Activated naive CD8-positive, alpha-beta T cell (primary cell): ENCODE measurements around the gene CTSZ.
"Not testable (repeated sequence)": the region's sequence is repeated elsewhere in the genome, so short reads cannot be mapped to it uniquely, and the experiment has no call there.

Experiments used
- H3K27ac Mint-ChIP-seq: one replicate; pipeline ENCODE4 v1.8.0; 2021; ENCODE audit warnings: mixed read lengths
- H3K27me3 Mint-ChIP-seq: one replicate; pipeline ENCODE4 v1.8.0; 2021; ENCODE audit warnings: mixed read lengths
- H3K36me3 Mint-ChIP-seq: one replicate; pipeline ENCODE4 v1.8.0; 2021; ENCODE audit warnings: mixed read lengths
- H3K4me1 Mint-ChIP-seq: one replicate; pipeline ENCODE4 v1.8.0; 2021; ENCODE audit warnings: low read depth, mixed read lengths
- H3K4me3 Mint-ChIP-seq: one replicate; pipeline ENCODE4 v1.8.0; 2021; ENCODE audit warnings: mild to moderate bottlenecking, mixed read lengths
- H3K9me3 Mint-ChIP-seq: one replicate; pipeline ENCODE4 v1.8.0; 2021; ENCODE audit warnings: low read depth, mixed read lengths

The CTSZ gene

DNA sequence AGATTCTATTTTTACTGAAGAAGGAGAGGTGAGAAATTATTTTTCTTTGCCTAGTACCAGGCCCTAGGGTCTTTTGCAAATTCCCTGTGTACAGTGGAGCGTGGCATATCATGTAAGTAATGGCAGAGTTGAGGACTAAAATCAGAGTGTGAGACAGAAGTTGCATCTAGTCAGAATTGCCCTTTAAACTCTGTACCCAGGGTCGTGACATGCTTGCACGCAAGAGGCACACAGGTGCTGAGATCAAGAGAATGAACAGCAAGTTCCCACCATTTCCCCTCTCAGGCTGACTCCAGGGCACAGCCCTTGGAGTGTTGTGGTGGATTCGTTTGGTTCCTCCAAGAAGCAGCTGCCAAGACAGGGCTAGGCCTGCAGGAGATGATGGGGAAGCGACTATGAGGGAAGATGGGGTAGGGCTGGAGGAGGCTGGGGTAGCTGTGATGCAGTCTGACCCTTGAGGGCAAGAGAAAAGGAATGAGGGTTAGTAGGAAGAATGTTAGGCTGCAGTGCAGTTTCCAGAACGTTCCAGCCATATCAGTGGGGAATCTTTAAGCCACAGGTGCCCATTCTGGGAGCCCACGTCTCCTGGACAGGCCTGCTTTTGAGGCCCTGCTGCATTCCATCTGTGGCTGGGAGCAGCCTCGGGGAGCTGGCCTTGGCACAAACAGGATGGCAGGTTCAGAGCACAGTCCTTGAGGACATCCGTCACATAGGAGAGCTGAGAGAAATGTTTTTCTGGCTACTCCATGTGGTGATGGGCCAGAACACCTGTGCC is 19.1 kb downstream of the CTSZ start:
- H3K27me3 Mint-ChIP-seq = no peaks in the 10 kb centered on the region
- H3K4me1 Mint-ChIP-seq = peaks cover 28% of the 10 kb centered on the region
- peaks cover 4% of the 10 kb centered on the region for H3K36me3 Mint-ChIP-seq
- no peak overlapping the region for H3K27ac Mint-ChIP-seq
- H3K4me3 Mint-ChIP-seq = no peak overlapping the region
- H3K9me3 Mint-ChIP-seq = no peaks in the 10 kb centered on the region

DNA sequence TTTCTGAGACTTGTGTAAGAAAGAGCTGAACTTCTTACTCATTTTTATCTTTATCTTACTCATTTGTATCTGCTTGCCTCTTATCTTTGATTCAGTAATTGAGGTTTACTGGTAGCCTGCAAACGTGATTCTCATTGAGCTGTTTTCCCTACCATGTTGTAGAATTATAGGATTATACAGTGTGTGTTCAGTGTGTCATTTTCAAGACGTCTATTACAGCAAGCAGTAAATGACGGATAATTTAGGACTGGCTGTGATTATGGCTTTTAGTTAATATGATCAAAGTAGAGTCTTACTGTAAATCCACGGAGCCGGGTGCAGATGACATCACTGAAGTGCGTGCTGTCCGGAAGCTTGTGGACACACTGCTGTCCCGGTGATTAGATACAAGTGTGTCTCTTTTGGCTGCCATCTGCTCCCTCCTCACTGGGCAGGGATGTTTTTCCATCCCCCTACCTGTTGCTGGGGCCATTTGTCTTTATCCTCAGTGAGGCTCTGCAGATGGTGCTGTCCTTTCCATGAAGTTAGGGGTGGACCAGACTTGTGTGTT is 20.0 kb downstream of the CTSZ start:
- no peak overlapping the region for H3K27ac Mint-ChIP-seq
- no peaks in the 10 kb centered on the region for H3K27me3 Mint-ChIP-seq
- H3K9me3 Mint-ChIP-seq = no peaks in the 10 kb centered on the region
- peaks cover 9% of the 10 kb centered on the region for H3K36me3 Mint-ChIP-seq
- no peak overlapping the region for H3K4me3 Mint-ChIP-seq
- peaks cover 36% of the 10 kb centered on the region for H3K4me1 Mint-ChIP-seq

DNA sequence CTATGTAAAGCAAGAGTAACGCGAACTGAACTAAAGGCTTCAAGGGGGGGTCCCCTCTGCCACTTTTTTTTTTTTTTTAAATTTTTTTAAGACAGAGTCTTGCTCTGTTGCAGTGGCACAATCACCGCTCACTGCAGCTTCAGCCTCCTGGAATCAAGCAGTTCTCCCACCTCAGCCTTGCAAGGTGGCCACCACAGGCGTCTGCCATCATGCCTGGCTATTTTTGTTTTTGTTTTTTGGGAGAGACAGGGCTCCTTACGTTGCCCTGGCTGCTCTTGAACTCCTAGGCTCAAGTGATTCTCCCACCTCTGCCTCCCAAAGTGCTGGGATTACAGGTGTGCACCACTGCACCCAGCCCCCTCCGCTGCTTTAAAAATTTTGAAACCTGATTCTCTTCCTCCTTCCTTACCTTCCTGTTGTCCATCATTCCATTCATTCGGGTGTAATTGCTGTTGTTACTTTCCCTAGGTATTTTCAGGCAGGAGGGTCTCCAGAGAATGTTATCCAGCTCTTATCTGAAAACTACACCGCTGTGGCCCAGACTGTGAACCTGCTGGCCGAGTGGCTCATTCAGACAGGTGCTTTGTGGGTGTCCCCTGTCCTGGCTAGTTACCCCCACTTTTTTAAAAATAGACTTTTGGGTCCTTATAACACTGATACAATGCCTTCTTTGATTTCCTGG is 20.6 kb downstream of the CTSZ start:
- peaks cover 38% of the 10 kb centered on the region for H3K4me1 Mint-ChIP-seq
- peak overlapping the region; percentile 16 for H3K27ac Mint-ChIP-seq
- H3K4me3 Mint-ChIP-seq = no peak overlapping the region
- peaks cover 9% of the 10 kb centered on the region for H3K36me3 Mint-ChIP-seq
- H3K9me3 Mint-ChIP-seq = no peaks in the 10 kb centered on the region
- H3K27me3 Mint-ChIP-seq = no peaks in the 10 kb centered on the region

DNA sequence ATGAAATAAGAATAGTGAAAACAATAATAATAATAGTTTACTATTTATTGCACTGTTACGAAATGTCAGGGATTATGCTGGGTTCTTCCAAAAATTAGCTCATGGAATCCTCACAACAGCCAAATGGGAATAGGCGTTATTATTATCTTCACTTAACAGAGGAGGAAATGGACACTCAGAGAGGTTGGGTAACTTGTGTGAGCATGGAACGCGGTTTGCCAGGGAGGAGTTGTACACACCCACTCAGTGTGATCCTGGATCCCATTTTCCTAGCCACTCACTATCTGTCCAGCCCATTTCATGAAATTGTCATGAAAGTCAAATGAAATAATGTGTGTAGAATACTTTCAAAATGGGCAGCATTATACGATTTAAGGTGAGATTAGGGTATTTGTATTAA is 21.4 kb downstream of the CTSZ start:
- H3K4me1 Mint-ChIP-seq = peaks cover 38% of the 10 kb centered on the region
- no peak overlapping the region for H3K4me3 Mint-ChIP-seq
- H3K27ac Mint-ChIP-seq = peak overlapping the region; percentile 41

DNA sequence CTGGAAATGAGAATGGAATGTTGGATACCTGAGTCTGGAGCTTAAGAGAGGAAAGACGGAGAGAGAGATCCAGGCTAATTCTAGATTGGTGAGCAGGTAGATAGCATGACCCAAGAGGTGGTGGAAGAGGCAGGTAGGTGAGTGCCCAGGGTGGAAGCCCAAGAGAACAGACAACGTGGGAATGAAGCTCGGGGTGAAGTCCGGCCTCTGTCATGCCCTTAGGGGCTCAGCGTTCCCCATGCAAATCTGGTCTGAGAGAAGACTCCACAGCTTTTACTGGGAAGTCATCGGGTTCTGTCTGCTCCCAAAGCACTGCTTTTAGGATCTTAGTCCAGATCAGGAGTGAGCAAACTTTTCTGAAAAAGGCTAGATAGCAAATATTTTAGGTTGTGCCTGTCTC is 22.4 kb downstream of the CTSZ start:
- H3K9me3 Mint-ChIP-seq = no peaks in the 10 kb centered on the region
- peaks cover 38% of the 10 kb centered on the region for H3K4me1 Mint-ChIP-seq
- H3K4me3 Mint-ChIP-seq = peak overlapping the region; percentile 65
- peaks cover 9% of the 10 kb centered on the region for H3K36me3 Mint-ChIP-seq
- no peaks in the 10 kb centered on the region for H3K27me3 Mint-ChIP-seq
- peak overlapping the region; percentile 72 for H3K27ac Mint-ChIP-seq

More for the DNA sequence above, 21.4 kb downstream of the CTSZ start:
- Mint-ChIP-seq H3K9me3 (no peaks in the 10 kb centered on the region), H3K36me3 (peaks cover 9% of the 10 kb centered on the region), H3K27me3 (no peaks in the 10 kb centered on the region)

DNA sequence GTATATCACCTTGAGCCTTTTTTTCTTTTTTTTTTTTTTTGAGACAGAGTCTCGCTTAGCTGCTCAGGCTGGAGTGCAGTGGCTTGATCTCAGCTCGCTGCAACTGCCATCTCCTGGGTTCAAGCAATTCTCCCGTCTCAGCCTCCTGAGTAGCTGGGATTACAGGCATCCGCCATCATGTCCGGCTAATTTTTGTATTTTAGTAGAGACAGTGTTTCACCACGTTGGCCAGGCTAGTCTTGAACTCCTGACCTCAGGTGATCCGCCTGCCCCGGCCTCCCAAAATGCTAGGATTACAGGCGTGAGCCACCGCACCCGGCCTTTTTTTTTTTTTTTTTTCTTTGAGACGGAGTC is 24.0 kb downstream of the CTSZ start:
- not testable (repeated sequence) for H3K36me3 Mint-ChIP-seq, H3K27ac Mint-ChIP-seq, H3K9me3 Mint-ChIP-seq, H3K27me3 Mint-ChIP-seq
- H3K4me3 Mint-ChIP-seq = peak overlapping the region; percentile 96
- peaks cover 38% of the 10 kb centered on the region for H3K4me1 Mint-ChIP-seq

DNA sequence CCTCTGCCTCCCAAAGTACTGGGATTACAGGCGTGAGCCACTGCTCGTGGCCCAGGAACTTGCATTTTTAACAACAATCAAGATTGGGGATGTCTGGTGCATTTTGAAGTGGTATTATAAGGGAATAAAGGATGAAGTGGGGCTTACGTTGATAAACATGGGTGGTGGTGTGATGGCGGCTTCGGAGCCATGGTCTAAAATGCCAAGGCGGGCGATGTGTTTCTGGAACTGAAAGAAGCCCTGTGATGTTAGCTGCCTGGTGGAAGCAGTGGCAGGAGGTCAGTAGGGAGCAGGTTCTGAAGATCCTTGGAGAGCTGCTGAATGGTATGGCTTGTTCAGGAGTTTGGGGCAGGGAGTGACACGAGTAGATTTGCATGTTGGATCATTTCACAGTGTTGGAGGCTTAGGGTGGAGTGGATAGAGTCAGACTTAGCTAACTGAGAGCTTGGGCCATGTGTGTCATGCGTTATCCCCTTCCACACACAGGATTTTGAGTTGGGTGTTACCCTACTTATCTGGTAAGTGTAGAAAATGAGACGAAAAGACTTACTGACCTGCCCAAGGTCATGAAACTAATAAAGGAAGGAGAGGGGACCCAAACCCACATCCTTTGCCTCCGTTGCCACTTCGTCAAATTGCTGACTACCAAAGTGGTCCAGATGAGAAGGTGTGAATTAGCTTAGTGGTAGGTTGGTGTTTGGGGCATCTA is 24.5 kb downstream of the CTSZ start:
- H3K4me3 Mint-ChIP-seq = peak overlapping the region; percentile 96
- peak overlapping the region; percentile 88 for H3K27ac Mint-ChIP-seq
- H3K36me3 Mint-ChIP-seq = peaks cover 5% of the 10 kb centered on the region
- H3K9me3 Mint-ChIP-seq = no peaks in the 10 kb centered on the region
- H3K27me3 Mint-ChIP-seq = no peaks in the 10 kb centered on the region
- peaks cover 38% of the 10 kb centered on the region for H3K4me1 Mint-ChIP-seq

DNA sequence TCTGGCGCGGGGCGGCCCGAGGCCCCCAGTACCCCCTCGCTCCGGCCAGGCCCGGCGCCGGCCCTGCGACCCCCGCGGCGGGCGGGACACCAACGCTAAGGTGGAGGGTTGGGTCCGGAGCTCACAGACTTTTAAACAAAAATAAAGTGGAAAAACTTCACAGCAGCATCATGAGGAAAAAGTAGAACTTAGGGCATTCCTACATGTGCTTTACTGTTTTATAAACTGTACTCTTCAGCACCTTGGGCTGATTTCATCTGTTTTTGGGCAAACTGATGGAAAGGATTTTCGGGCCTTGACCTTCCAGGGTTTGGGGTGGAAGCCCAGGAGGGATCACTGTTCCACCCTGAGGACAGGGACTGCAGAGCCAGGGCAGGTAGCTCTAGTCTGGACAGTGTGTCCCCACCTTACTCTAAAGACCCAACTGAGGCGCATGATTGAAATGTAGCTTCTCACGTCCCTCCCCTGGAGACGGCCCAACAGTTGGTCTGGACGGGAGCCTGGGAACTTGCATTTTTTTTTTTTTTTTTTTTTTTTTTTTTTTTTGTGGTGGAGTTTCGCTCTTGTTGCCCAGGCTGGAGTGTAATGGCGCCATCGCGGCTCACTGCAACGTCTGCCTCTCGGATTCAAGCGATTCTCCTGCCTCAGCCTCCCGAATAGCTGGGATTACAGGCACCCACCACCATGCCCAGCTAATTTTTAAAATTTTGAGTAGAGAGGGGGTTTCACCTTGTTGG is 25.3 kb downstream of the CTSZ start:
- Mint-ChIP-seq H3K27ac (peak overlapping the region; percentile 92), H3K27me3 (no peaks in the 10 kb centered on the region), H3K4me3 (peak overlapping the region; percentile 96), H3K9me3 (peaks cover under 1% of the 10 kb centered on the region), H3K4me1 (peaks cover 36% of the 10 kb centered on the region), H3K36me3 (peaks cover 5% of the 10 kb centered on the region)

DNA sequence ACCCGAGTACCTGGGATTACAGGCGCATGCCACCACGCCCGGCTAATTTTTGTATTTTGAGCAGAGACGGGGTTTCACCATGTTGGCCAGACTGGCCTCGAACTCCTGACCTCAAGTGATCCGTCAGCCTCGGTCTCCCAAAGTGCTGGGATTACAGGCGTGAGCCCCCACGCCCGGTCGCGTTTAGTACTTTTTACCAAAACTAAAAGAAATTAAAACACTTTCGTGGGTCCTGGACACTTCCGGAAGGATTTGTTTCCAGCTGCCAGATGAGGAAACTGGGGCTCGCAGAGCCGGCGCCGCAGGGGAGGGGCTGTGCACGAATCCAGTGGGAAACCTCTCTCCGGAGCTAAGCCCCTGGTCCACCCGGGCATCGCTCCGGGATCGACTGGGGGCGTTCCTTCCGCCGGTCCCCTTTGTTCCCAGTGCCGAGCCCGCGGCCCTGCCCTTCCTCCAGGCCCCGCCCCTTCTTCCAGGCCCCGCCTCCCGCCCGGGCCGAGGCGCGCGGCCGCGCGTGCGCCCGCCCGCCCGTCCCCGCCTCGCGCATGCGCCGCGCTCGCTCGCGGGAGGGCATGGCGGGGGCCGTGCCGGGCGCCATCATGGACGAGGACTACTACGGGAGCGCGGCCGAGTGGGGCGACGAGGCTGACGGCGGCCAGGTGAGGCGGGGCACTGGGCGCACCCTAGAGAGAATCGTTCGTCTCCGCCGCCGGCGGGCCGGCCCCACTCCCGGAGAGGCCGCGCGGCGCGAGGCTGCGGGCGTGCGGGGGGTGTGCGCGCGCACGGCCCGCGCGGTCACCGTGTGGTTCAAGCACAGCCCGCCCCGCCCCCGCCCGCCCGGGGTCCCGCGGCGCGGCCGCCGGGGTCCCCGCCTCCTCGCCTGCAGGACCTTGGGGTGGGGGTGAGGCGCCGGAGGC is 26.1 kb downstream of the CTSZ start, which contains the start of gene NELFCD:
TSS of gene NELFCD (plus strand) at position 546 of the 917 bp plus-strand sequence. CDS start at position 600, 54 bp downstream.
- peaks cover 5% of the 10 kb centered on the region for H3K36me3 Mint-ChIP-seq

DNA sequence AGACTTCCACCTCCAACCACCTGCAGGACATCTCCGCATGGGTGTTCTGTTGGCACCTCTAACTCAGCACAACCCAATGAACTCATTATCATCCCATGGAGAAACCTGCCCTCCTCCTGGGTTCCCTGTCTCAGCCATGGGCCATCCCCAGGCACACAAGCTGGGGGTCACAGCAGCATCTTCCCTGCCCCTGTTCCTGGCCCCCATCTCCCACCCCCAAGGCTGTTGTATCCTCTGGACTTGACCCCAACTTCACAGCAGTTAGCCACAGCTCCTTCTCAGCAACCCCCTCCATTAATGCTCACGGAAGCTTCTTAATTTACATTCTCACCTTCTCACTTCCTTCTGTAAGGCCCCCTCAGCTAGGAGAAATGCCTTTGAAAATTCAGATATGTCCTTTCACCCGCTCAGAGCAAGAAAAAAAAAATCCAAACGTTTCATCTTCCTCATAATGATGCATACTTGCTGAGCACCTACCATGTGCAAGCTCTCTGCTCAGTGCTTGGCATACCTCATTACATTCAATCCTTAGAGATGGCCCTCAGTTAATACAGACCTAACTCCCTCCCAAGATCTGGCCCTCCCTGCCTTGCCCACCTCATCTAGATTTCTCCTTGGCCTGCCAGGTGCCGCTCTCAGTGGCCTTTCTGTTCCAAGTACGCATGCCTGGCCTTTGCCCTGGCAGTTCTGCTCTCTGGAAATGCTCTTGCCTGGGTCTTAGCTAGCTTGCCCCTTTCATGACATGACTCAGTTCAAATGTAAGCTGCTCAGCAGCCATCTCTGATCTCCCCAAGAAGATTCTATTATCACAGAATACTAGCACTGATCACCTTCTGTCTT is 28.5 kb downstream of the CTSZ start:
- peaks cover 11% of the 10 kb centered on the region for H3K36me3 Mint-ChIP-seq
- no peaks in the 10 kb centered on the region for H3K27me3 Mint-ChIP-seq
- peak overlapping the region; percentile 46 for H3K4me3 Mint-ChIP-seq
- H3K27ac Mint-ChIP-seq = no peak overlapping the region
- H3K4me1 Mint-ChIP-seq = peaks cover 14% of the 10 kb centered on the region
- H3K9me3 Mint-ChIP-seq = peaks cover 17% of the 10 kb centered on the region

More for the DNA sequence above, 26.1 kb downstream of the CTSZ start, which contains the start of gene NELFCD:
- H3K4me1 Mint-ChIP-seq = peaks cover 32% of the 10 kb centered on the region
- no peaks in the 10 kb centered on the region for H3K27me3 Mint-ChIP-seq
- peaks cover 8% of the 10 kb centered on the region for H3K9me3 Mint-ChIP-seq
- H3K4me3 Mint-ChIP-seq = peak within 1 kb of the TSS; percentile 96
- H3K27ac Mint-ChIP-seq = peak within 1 kb of the TSS; percentile 92

DNA sequence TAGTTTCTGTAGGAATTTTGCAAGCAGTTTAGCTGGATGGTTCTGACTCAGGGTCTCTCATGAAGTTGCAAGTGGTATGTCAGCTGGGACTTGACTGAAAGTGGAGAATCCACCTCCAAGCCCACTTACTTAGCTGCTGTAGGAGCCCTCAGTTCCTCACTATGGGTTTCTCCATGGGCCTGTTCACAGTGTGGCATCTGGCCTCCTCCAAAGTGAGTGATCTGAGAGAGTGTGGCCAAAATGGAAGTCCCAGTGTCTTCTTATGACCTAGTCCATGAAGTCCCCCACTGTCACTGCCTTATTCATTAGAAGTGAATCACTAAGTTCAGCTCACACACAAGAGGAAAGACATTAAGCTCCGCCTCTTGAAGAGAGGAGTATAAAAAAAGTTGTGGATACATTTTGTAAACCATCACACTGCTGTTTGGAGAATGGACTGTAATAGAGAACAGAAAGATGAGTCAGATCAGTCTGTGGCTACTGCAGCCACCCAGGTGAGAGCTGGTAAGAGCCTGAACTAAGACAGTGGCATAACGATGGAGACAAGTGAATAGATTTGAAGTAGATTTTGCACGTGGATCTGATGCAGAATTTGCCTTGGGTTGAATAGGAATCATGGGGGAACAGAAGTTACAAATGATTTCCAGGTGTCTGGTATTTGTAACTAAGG is 30.9 kb downstream of the CTSZ start:
- H3K27ac Mint-ChIP-seq = no peak overlapping the region
- H3K4me3 Mint-ChIP-seq = no peak overlapping the region
- H3K4me1 Mint-ChIP-seq = no peaks in the 10 kb centered on the region
- no peaks in the 10 kb centered on the region for H3K27me3 Mint-ChIP-seq
- H3K36me3 Mint-ChIP-seq = peaks cover 7% of the 10 kb centered on the region
- H3K9me3 Mint-ChIP-seq = peaks cover 17% of the 10 kb centered on the region

DNA sequence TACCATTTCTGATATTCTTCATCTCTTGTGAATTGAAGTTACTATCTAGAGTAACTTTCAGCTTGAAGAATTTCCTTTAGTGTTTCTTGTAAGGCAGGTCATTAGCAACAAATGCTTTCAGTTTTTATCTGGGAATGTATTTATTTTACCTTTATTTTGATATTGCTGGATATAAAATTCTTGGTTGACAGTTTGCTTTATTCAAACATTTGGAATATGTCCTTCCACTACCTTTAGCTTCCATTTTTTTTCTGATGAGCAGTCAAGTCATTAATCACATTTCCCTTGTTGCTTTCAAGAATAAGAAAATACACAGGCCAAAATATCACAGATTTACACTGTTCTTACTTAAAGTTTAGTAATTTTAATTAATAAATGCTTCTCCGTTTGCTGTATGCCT is 31.7 kb downstream of the CTSZ start:
- Mint-ChIP-seq H3K36me3 (peaks cover 7% of the 10 kb centered on the region), H3K4me1 (no peaks in the 10 kb centered on the region), H3K4me3 (no peak overlapping the region), H3K9me3 (peaks cover 17% of the 10 kb centered on the region), H3K27me3 (no peaks in the 10 kb centered on the region), H3K27ac (no peak overlapping the region)
